CD4-positive, CD25-positive, alpha-beta regulatory T cell (primary cell): ENCODE measurements around the gene STX5. TPM values are rescaled to one million over a fixed set of nuclear protein-coding genes. Genes with fewer than 3 reads are reported as not detected.

ENCODE experiments used
- ATAC-seq, 2 donors: fragments of 150-1000 bp; cut with Tn5 transposase; one replicate each; pipeline ENCODE4 v1.10.0; 2021; ENCODE audit warnings: low read depth in 2 of 2, moderate number of reproducible peaks in 2 of 2, moderate library complexity in 1 of 2
- DNase-seq, 3 donors: peaks; one replicate each; pipeline versions ENCODE4 v3.0.0 to v3.0.0-alpha.2; 2012 to 2022; ENCODE audit warnings: mixed read lengths in 1 of 3
- H3K27ac ChIP-seq: one replicate; pipeline ENCODE4 v1.7.0; 2013; ENCODE audit warnings: mild to moderate bottlenecking, low read length; ENCODE audit not compliant: insufficient read depth, poor library complexity, severe bottlenecking
- H3K27me3 ChIP-seq: one replicate; pipeline ENCODE4 v1.7.0; 2013; ENCODE audit warnings: low read length; ENCODE audit not compliant: control insufficient read depth, insufficient read depth
- H3K36me3 ChIP-seq: one replicate; pipeline ENCODE4 v1.7.0; 2013; ENCODE audit warnings: mild to moderate bottlenecking, low read length, moderate library complexity; ENCODE audit not compliant: control insufficient read depth, insufficient read depth
- H3K4me1 ChIP-seq: 2 replicates; pipeline ENCODE4 v1.7.0; 2013; ENCODE audit warnings: mild to moderate bottlenecking, low read length; ENCODE audit not compliant: insufficient read depth, control insufficient read depth, poor library complexity, severe bottlenecking
- H3K4me3 ChIP-seq: one replicate; pipeline ENCODE4 v1.7.0; 2013; ENCODE audit warnings: low read depth, mild to moderate bottlenecking, low read length, moderate library complexity
- H3K9me3 ChIP-seq, 2 experiments: 1 replicate in 1 of 2; 2 replicates in 1 of 2; pipeline ENCODE4 v1.7.0; 2013; ENCODE audit warnings: low read length in 2 of 2, mild to moderate bottlenecking in 1 of 2, moderate library complexity in 1 of 2; ENCODE audit not compliant: control insufficient read depth in 2 of 2
- H3K27ac Mint-ChIP-seq, 3 donors: one replicate each; pipeline ENCODE4 v1.8.0; 2020 to 2022; ENCODE audit warnings: mild to moderate bottlenecking in 3 of 3, mixed read lengths in 3 of 3, moderate library complexity in 2 of 3
- H3K27me3 Mint-ChIP-seq: one replicate; pipeline ENCODE4 v1.8.0; 2022; ENCODE audit warnings: mild to moderate bottlenecking, mixed read lengths
- H3K36me3 Mint-ChIP-seq: one replicate; pipeline ENCODE4 v1.8.0; 2020; ENCODE audit warnings: mixed read lengths
- H3K4me1 Mint-ChIP-seq, 4 donors: one replicate each; pipeline ENCODE4 v1.8.0; 2020 to 2022; ENCODE audit warnings: mixed read lengths in 4 of 4, mild to moderate bottlenecking in 1 of 4
- H3K4me3 Mint-ChIP-seq, 4 donors: one replicate each; pipeline ENCODE4 v1.8.0; 2020 to 2022; ENCODE audit warnings: mild to moderate bottlenecking in 4 of 4, mixed read lengths in 4 of 4, moderate library complexity in 3 of 4
- H3K9me3 Mint-ChIP-seq, 7 donors: one replicate each; pipeline ENCODE4 v1.8.0; 2020 to 2022; ENCODE audit warnings: mixed read lengths in 7 of 7, mild to moderate bottlenecking in 3 of 7, moderate library complexity in 2 of 7
- polyA plus RNA-seq, 4 donors: library from polyadenylated mRNA; unstranded; fragments of 300-500 nt; fragmentation: Illumina TruSeq; gene quantifications; one replicate each; pipeline ENCODE4 v1.2.3, GENCODE V29; 2021
- total RNA-seq: library from RNA; stranded (reverse); gene quantifications from one replicate; pipeline ENCODE4 v1.2.3, GENCODE V29; 2022

The STX5 gene
- total and polyA plus RNA-seq, 5 donors from 2014 or later, result 28.2 to 128 (median 37.4) TPM

- H3K27me3 Mint-ChIP-seq, result no peaks in the 10 kb centered on the region
- Histone ChIP-seq H3K27me3 (no peaks in the 10 kb centered on the region), H3K4me3 (no peak overlapping the region), H3K36me3 (peaks cover 79% of the 10 kb centered on the region), H3K27ac (no peak overlapping the region), H3K9me3 (no peaks in the 10 kb centered on the region), H3K4me1 (peaks cover 11% of the 10 kb centered on the region)
- no peak for ATAC-seq
- no peak for DNase-seq
- peaks cover 56% of the 10 kb centered on the region for H3K36me3 Mint-ChIP-seq
- peak overlapping the region in 1 of 3 donors; percentile 14 for H3K27ac Mint-ChIP-seq
- no peak overlapping the region for H3K4me3 Mint-ChIP-seq
- H3K9me3 Mint-ChIP-seq, result no peaks in the 10 kb centered on the region
- H3K4me1 Mint-ChIP-seq, result peaks cover 5 to 29% (median 18%) of the 10 kb centered on the region in 4 donors
Observed at GRCh38 chr11:62796281-62796680, 35.6 kb downstream of the STX5 start.

- Histone ChIP-seq H3K4me1 (peaks cover 29% of the 10 kb centered on the region), H3K27ac (no peak overlapping the region), H3K36me3 (peaks cover 70% of the 10 kb centered on the region), H3K4me3 (no peak overlapping the region), H3K9me3 (no peaks in the 10 kb centered on the region), H3K27me3 (no peaks in the 10 kb centered on the region)
- no peak for DNase-seq
- H3K4me3 Mint-ChIP-seq, result peak overlapping the region in 1 of 4 donors; percentile 74
- no peaks in the 10 kb centered on the region for H3K9me3 Mint-ChIP-seq
- peak overlapping the region in 2 of 3 donors; percentile 26 to 77 for H3K27ac Mint-ChIP-seq
- peaks cover 43% of the 10 kb centered on the region for H3K36me3 Mint-ChIP-seq
- no peaks in the 10 kb centered on the region for H3K27me3 Mint-ChIP-seq
- peaks cover 5 to 42% (median 27%) of the 10 kb centered on the region in 4 donors for H3K4me1 Mint-ChIP-seq
- no peak for ATAC-seq
Observed at GRCh38 chr11:62794201-62794775, 37.6 kb downstream of the STX5 start.

- Mint-ChIP-seq H3K27me3 (no peaks in the 10 kb centered on the region), H3K27ac (peak overlapping the region; percentile 86 to 98 (median 94)), H3K4me3 (peak overlapping the region; percentile 90 to 97 (median 96)), H3K36me3 (peaks cover 28% of the 10 kb centered on the region), H3K4me1 (peaks cover 5 to 60% (median 40%) of the 10 kb centered on the region in 4 donors), H3K9me3 (no peaks in the 10 kb centered on the region)
- H3K9me3 ChIP-seq, result no peaks in the 10 kb centered on the region
- peak overlapping the region; percentile 70 for H3K4me3 ChIP-seq
- peak in 1 of 3 donors; percentile 30 for DNase-seq
- no peak for ATAC-seq
- H3K27ac ChIP-seq, result peak overlapping the region; percentile 80
- H3K4me1 ChIP-seq, result peaks cover 43% of the 10 kb centered on the region
- no peaks in the 10 kb centered on the region for H3K27me3 ChIP-seq
- H3K36me3 ChIP-seq, result peaks cover 58% of the 10 kb centered on the region
Observed at GRCh38 chr11:62792202-62792575, 39.7 kb downstream of the STX5 start.

- peaks cover 28% of the 10 kb centered on the region for H3K36me3 Mint-ChIP-seq
- DNase-seq, result peak; percentile 85 to 92 (median 88)
- no peaks in the 10 kb centered on the region for H3K9me3 ChIP-seq
- H3K27ac Mint-ChIP-seq, result peak within 1 kb of the TSS; percentile 91 to 98 (median 94)
- peaks cover 5 to 62% (median 41%) of the 10 kb centered on the region in 4 donors for H3K4me1 Mint-ChIP-seq
- ATAC-seq, result peak; percentile 77
- H3K27me3 Mint-ChIP-seq, result no peaks in the 10 kb centered on the region
- H3K36me3 ChIP-seq, result peaks cover 55% of the 10 kb centered on the region
- no peaks in the 10 kb centered on the region for H3K27me3 ChIP-seq
- H3K27ac ChIP-seq, result peak within 1 kb of the TSS; percentile 80
- H3K4me3 Mint-ChIP-seq, result peak within 1 kb of the TSS; percentile 90 to 97 (median 96)
- peaks cover 43% of the 10 kb centered on the region for H3K4me1 ChIP-seq
- H3K9me3 Mint-ChIP-seq, result no peaks in the 10 kb centered on the region
- peak within 1 kb of the TSS; percentile 70 for H3K4me3 ChIP-seq
Observed at GRCh38 chr11:62791501-62792201, 40.2 kb downstream of the STX5 start, which contains the start of gene TMEM223. TSS of gene TMEM223 (minus strand) at chr11:62792006. CDS start at chr11:62791994, 12 bp downstream.

- Histone ChIP-seq H3K27ac (peak overlapping the region; percentile 94), H3K27me3 (no peaks in the 10 kb centered on the region), H3K4me3 (no peak overlapping the region), H3K4me1 (peaks cover 52% of the 10 kb centered on the region), H3K36me3 (peaks cover 36% of the 10 kb centered on the region), H3K9me3 (no peaks in the 10 kb centered on the region)
- peaks cover 14% of the 10 kb centered on the region for H3K36me3 Mint-ChIP-seq
- no peaks in the 10 kb centered on the region for H3K9me3 Mint-ChIP-seq
- peak overlapping the region; percentile 52 to 98 (median 94) for H3K27ac Mint-ChIP-seq
- DNase-seq (no peak), ATAC-seq (no peak)
- H3K4me3 Mint-ChIP-seq, result peak overlapping the region; percentile 90 to 99 (median 96)
- no peaks in the 10 kb centered on the region for H3K27me3 Mint-ChIP-seq
- H3K4me1 Mint-ChIP-seq, result peaks cover 13 to 68% (median 44%) of the 10 kb centered on the region in 4 donors
Observed at GRCh38 chr11:62789576-62789975, 42.3 kb downstream of the STX5 start.

- Histone ChIP-seq H3K9me3 (no peaks in the 10 kb centered on the region), H3K4me1 (peaks cover 52% of the 10 kb centered on the region), H3K27me3 (no peaks in the 10 kb centered on the region), H3K36me3 (peaks cover 30% of the 10 kb centered on the region), H3K27ac (peak overlapping the region; percentile 94), H3K4me3 (no peak overlapping the region)
- DNase-seq, result no peak
- peak overlapping the region; percentile 95 to 99 (median 96) for H3K4me3 Mint-ChIP-seq
- ATAC-seq, result no peak
- H3K9me3 Mint-ChIP-seq, result no peaks in the 10 kb centered on the region
- H3K27me3 Mint-ChIP-seq, result no peaks in the 10 kb centered on the region
- peaks cover 9% of the 10 kb centered on the region for H3K36me3 Mint-ChIP-seq
- peaks cover 13 to 64% (median 42%) of the 10 kb centered on the region in 4 donors for H3K4me1 Mint-ChIP-seq
- peak overlapping the region; percentile 49 to 98 (median 79) for H3K27ac Mint-ChIP-seq
Observed at GRCh38 chr11:62788991-62789390, 42.9 kb downstream of the STX5 start.

GRCh38 chr11:62787005-62787759, 44.7 kb downstream of the STX5 start, which contains the start of gene TMEM179B:
TSS of gene TMEM179B (plus strand) at chr11:62787402. CDS start at chr11:62787432, 30 bp downstream.
- H3K9me3 ChIP-seq, result no peaks in the 10 kb centered on the region
- Mint-ChIP-seq H3K4me3 (peak within 1 kb of the TSS; percentile 95 to 99 (median 96)), H3K36me3 (peaks cover 10% of the 10 kb centered on the region), H3K27me3 (no peaks in the 10 kb centered on the region), H3K27ac (peak within 1 kb of the TSS; percentile 94 to 98 (median 98)), H3K4me1 (peaks cover 13 to 59% (median 40%) of the 10 kb centered on the region in 4 donors), H3K9me3 (no peaks in the 10 kb centered on the region)
- peak within 1 kb of the TSS; percentile 89 for H3K4me3 ChIP-seq
- DNase-seq (peak; percentile 96 to 98 (median 98)), ATAC-seq (peak; percentile 74)
- H3K36me3 ChIP-seq, result peaks cover 20% of the 10 kb centered on the region
- no peaks in the 10 kb centered on the region for H3K27me3 ChIP-seq
- peak within 1 kb of the TSS; percentile 94 for H3K27ac ChIP-seq
- peaks cover 46% of the 10 kb centered on the region for H3K4me1 ChIP-seq
